GM18502 (cell line): ENCODE results near the gene G3BP2.
"Not testable (repeated sequence)": the region's sequence is repeated elsewhere in the genome, so short reads cannot be mapped to it uniquely, and the experiment has no call there.

ENCODE experiments used
- ATAC-seq: cut with Tn5 transposase; IDR thresholded peaks from one replicate; pipeline ENCODE4 v1.9.1; 2021; ENCODE audit warnings: mild to moderate bottlenecking; ENCODE audit not compliant: unreplicated experiment, poor library complexity

Gene G3BP2

DNA sequence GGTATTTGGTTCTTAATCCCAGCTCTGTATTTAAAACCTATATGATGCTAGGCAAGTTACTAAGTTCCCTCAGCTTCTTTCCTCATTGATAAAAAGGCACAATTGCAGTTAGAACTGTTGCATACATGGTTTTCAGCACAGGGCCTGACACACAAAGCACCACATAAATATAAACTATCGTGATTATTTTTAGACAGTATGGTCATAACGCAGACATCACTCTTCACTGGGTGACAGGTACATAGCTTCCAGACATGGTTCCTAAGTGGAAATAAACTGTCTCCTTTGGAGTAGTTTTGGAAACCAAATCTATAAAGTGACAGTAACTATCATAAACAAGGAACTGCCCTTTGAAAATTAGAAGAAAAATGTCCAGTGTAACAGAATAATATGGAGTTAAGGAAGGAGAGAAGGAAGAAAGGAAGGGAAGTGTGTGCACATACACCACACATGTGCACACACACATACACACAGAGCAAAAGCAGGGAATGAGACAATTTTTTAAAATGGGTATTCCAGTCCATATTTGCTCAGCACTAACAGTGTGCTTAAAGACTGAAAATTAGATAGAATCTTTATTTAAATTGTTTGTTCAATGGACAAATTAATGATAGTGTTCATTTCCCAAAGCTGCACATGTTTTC lies 12.5 kb upstream of the G3BP2 start:
- no peak for ATAC-seq

DNA sequence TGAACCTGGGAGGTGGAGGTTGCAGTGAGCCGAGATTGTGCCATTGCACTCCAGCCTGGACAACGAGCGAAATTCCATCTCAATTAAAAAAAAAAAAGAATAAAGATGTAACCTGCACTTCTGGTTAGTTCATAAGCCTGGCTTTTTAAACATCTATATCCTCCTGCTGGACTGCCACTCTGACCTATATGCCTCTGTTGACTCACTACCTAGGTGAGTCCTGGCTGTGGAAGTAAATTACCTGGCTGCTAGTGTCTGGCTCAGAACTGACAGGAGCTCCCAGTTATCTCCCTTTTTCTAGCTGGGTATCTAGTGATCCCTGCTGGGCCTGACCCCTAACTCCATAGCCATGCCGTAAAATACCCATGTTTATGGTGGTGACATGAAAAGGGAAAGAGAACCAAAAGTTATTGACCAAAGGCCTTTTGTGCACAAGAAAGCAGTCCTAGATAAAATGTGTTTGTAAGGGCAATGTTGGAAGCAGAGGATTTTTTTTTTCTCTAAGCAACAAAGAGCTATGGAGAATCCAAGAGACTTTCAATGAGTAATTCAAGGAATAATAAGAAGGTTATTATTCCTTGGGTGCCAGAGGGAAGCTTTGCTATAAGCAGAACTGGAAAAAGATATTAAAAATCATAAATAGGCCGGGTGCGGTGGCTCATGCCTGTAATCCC lies 10.4 kb upstream of the G3BP2 start:
- no peak for ATAC-seq

DNA sequence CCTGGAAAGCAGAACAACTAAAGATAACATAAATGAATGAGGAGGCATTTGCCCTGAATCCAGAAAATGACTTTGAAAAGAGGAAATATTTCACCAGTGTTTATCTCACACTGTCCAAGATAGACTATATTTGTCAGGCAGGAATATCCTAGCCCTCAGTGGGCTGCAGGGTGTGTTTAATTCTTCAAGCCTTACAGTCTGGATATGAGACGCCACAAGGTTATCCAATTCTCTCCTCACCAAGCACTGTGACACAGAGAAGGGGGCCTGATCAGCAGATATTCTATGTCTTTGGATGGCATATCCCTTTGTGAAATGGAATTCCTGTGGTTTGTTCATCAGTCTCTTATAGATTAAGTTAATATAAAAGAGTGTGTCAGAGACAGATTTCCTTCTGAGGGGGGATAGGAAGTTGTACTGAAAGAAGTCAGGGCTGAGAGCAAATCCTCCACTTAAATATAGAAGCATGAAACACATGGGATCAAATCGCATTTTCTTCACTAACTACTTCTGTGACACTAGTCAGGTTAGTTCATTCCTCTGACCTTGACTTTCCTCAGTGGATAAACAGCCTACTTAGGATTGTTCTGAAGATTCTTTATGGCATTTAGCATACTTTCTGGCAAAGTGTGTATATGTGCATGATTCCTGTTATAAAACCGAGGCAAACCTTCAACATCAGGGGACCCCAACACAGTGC lies 6.8 kb upstream of the G3BP2 start:
- no peak for ATAC-seq

- no peak for ATAC-seq
These were observed 5.8 kb upstream of the G3BP2 start for GRCh38 chr4:75678965-75679364.

DNA sequence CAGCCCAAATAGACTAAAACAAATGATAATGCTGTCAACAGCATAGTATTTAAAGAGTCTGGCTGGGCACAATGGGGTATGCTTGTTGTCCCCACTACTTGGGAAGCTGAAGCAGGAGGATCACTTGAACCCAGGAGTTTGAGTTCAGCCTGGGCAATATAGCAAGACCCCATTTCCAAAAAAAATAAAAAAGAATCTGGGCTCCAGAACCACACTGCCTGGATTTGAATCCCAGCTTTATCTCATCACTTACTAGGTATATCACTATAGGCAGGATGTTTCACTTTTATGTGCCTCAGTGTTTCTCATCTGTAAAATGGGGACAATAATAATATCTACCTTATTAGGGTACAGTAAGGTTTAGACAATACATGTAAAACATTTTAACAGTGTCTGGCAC lies 5.3 kb upstream of the G3BP2 start:
- ATAC-seq: no peak

GRCh38 chr4:75675004-75675531 lies 1.9 kb upstream of the G3BP2 start:
- ATAC-seq: no peak

DNA sequence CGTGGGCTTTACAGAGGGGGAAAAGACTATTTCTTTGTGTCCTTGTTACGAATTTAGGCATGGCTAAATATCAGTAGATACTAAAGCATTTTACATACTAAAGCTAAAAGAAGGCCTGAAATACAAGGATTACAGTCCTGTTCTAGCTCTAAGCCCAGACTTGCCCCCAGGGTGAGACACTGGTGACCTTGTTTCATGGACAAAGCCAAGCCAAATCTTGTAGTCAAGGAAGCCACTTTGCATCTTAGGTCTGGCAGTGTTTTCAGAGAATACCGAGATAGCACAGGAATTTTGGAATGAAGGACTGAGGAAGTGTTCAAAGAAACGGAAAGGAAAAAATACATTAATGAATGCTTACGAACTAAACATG lies 733 bp upstream of the G3BP2 start:
- no peak for ATAC-seq

GRCh38 chr4:75672461-75673026 lies 667 bp downstream of the G3BP2 start:
- ATAC-seq: peak; percentile 33

GRCh38 chr4:75671802-75672421 lies 1.3 kb downstream of the G3BP2 start:
- no peak for ATAC-seq

DNA sequence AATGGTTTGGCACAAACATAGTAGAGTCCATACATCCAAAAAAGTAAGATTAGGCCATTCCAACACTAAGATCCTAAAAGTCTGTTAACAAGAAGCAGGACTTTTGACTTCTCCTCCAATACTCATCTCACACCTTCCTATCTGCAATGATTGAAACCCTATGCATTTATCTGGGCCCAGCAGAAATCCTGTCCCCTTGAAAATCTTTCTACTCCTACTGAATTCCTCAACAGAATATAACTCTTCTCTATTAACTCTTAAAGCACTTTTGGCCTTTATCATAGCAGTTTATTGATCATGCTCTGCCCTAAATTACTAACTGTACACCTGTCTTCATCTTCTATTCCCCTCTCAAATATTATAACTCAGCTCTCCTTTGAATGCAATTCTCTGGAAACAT lies 4.6 kb downstream of the G3BP2 start:
- ATAC-seq: no peak

GRCh38 chr4:75667636-75668035 lies 5.6 kb downstream of the G3BP2 start:
- ATAC-seq: not testable (repeated sequence)

- ATAC-seq: no peak
These were observed 6.9 kb downstream of the G3BP2 start for GRCh38 chr4:75666299-75666698.

GRCh38 chr4:75664604-75665003 lies 8.6 kb downstream of the G3BP2 start:
- ATAC-seq: not testable (repeated sequence)

- no peak for ATAC-seq
These were observed 10.6 kb downstream of the G3BP2 start for GRCh38 chr4:75662626-75663025.

DNA sequence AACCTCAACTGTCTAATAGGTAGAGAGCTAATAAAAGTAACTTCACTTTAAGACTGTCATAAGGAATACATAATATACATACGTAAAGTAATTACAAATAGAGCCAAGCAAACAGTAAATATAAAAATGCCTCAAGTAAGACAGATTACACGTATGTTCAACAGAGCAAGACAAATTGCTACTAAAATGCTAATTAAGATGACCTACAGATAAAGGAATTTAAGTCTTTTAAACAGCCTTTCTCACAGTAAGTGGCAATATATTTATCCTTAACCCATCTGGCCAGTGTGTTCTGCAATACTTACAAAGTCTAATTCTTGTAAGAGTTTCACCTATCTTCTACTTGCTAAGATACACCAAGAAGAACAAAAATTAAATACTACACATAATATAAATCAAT lies 12.7 kb downstream of the G3BP2 start:
- no peak for ATAC-seq

GRCh38 chr4:75659512-75660031 lies 13.6 kb downstream of the G3BP2 start:
- ATAC-seq: no peak

DNA sequence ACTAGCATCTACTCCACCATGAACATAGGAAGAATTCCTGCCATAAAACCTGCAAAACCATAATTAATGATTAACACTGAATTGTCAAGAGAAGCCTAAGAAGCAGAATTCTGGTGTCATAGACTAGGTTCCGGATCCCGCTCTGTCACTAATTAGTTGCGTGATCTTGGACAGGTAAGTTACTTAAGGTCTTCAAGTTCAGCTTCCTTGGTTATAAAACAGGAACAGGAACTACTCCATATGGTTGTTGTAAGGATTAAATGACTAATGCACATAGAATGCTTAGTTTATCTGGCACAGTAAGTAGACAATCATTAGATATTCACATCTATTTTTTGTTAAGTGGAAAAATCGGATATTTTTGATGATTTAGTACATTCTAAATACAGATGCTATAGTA lies 14.3 kb downstream of the G3BP2 start:
- no peak for ATAC-seq

GRCh38 chr4:75655562-75655961 lies 17.6 kb downstream of the G3BP2 start:
- ATAC-seq: peak; percentile 71

DNA sequence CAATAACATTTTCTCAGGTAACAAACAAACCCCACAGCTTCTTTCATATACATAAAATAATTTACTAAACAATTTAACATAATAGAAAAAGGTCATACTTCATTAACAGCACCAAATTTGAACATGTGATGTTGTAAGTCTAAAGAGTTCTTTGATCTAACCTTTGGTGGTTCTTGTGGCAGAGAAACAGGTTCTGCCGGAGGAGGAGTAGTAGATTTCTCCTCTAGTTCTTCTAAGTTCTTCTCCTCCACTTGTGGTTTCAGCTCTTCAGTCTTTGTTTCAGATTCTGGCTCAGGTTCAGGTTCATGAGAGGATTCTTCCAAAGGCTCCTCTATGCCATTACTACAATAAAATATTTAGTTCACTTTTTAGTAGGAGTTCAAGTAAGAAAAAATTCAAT lies 18.3 kb downstream of the G3BP2 start:
- no peak for ATAC-seq

GRCh38 chr4:75653845-75654503 lies 19.2 kb downstream of the G3BP2 start:
- no peak for ATAC-seq
